KMS-11 (cell line): ENCODE data around the gene KIF19.

Experiments used
- H2AFZ ChIP-seq: fragments of 200-600 bp; sonication (generic); 2 replicates; pipeline ENCODE4 v1.6.1; 2016; ENCODE audit warnings: antibody characterized with exemption, mixed run types, low read depth
- H3K27ac ChIP-seq: fragments of 200-600 bp; sonication (generic); 2 replicates; pipeline ENCODE4 v1.6.1; 2016; ENCODE audit warnings: mild to moderate bottlenecking, mixed run types
- H3K27me3 ChIP-seq: fragments of 200-600 bp; sonication (generic); 2 replicates; pipeline ENCODE4 v1.6.1; 2017; ENCODE audit warnings: mild to moderate bottlenecking, low read depth, mixed run types, moderate library complexity; ENCODE audit not compliant: insufficient read depth
- H3K36me3 ChIP-seq: fragments of 200-600 bp; sonication (generic); 2 replicates; pipeline ENCODE4 v1.6.1; 2017; ENCODE audit warnings: mild to moderate bottlenecking, mixed run types; ENCODE audit not compliant: insufficient read depth
- H3K4me1 ChIP-seq: fragments of 200-600 bp; sonication (generic); 2 replicates; pipeline ENCODE4 v1.6.1; 2016; ENCODE audit warnings: mild to moderate bottlenecking, low read depth, mixed run types; ENCODE audit not compliant: poor library complexity, severe bottlenecking
- H3K4me2 ChIP-seq: fragments of 200-600 bp; sonication (generic); 2 replicates; pipeline ENCODE4 v1.7.0; 2016; ENCODE audit warnings: mild to moderate bottlenecking, mixed run types
- H3K4me3 ChIP-seq: fragments of 200-600 bp; sonication (generic); IDR thresholded peaks from 2 replicates; pipeline ENCODE4 v1.6.1; 2017; ENCODE audit warnings: low read depth, low read length, mixed read lengths; ENCODE audit not compliant: insufficient read depth
- H3K79me2 ChIP-seq: fragments of 200-600 bp; sonication (generic); 2 replicates; pipeline ENCODE4 v1.6.1; 2016; ENCODE audit warnings: low read depth, mixed run types; ENCODE audit not compliant: insufficient read depth
- H3K9ac ChIP-seq: fragments of 200-600 bp; sonication (generic); 2 replicates; pipeline ENCODE4 v1.6.1; 2016; ENCODE audit warnings: mild to moderate bottlenecking, mixed run types
- H4K20me1 ChIP-seq: fragments of 200-600 bp; sonication (generic); 2 replicates; pipeline ENCODE4 v1.6.1; 2016; ENCODE audit warnings: mild to moderate bottlenecking, mixed run types; ENCODE audit not compliant: insufficient read depth
- TF ChIP-seq, protein P1 (sequence below): fragments of 200-600 bp; sonication (generic); conservative IDR thresholded peaks from 2 replicates; pipeline ENCODE4 v1.6.1; 2017; ENCODE audit warnings: low read depth, mild to moderate bottlenecking, antibody characterized with exemption, low read length, moderate library complexity, mixed read lengths

The KIF19 gene

GRCh38 chr17:74335529-74336062 is 9.6 kb downstream of the KIF19 start:
- Histone ChIP-seq H3K4me1 (no peaks in the 10 kb centered on the region), H3K36me3 (no peaks in the 10 kb centered on the region), H3K4me2 (no peak overlapping the region), H3K79me2 (no peaks in the 10 kb centered on the region), H3K4me3 (no peak overlapping the region), H3K27ac (no peak overlapping the region), H3K27me3 (peaks cover 61% of the 10 kb centered on the region), H3K9ac (no peak overlapping the region), H4K20me1 (no peaks in the 10 kb centered on the region), H2AFZ (no peak overlapping the region)
- TF ChIP-seq, protein P1, sequence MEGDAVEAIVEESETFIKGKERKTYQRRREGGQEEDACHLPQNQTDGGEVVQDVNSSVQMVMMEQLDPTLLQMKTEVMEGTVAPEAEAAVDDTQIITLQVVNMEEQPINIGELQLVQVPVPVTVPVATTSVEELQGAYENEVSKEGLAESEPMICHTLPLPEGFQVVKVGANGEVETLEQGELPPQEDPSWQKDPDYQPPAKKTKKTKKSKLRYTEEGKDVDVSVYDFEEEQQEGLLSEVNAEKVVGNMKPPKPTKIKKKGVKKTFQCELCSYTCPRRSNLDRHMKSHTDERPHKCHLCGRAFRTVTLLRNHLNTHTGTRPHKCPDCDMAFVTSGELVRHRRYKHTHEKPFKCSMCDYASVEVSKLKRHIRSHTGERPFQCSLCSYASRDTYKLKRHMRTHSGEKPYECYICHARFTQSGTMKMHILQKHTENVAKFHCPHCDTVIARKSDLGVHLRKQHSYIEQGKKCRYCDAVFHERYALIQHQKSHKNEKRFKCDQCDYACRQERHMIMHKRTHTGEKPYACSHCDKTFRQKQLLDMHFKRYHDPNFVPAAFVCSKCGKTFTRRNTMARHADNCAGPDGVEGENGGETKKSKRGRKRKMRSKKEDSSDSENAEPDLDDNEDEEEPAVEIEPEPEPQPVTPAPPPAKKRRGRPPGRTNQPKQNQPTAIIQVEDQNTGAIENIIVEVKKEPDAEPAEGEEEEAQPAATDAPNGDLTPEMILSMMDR, result no peak

DNA sequence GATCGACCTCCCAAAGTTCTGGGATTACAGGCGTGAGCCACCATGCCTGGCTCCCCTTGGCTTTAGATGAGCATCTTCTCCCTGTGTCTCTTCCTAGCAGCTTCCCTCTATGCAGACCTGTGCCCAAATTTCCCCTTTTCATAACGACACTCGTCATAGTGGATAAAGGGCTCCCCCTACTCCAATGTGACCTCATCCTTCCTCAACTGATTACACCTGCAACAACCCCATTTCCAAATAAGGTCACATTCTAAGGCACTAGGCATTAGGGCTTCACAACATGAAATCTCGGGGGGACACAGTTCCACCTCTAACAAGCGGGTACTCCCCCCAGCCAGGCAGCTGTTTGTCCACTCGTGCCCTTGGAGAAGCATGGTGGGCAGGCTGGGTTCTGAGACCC is 10.3 kb downstream of the KIF19 start:
- H3K4me3 ChIP-seq, result no peak overlapping the region
- H3K79me2 ChIP-seq, result no peaks in the 10 kb centered on the region
- H2AFZ ChIP-seq, result no peak overlapping the region
- H3K27me3 ChIP-seq, result peaks cover 59% of the 10 kb centered on the region
- no peaks in the 10 kb centered on the region for H3K36me3 ChIP-seq
- TF ChIP-seq, protein P1, result no peak
- H3K9ac ChIP-seq, result no peak overlapping the region
- H4K20me1 ChIP-seq, result no peaks in the 10 kb centered on the region
- H3K4me2 ChIP-seq, result no peak overlapping the region
- H3K4me1 ChIP-seq, result no peaks in the 10 kb centered on the region
- no peak overlapping the region for H3K27ac ChIP-seq

- Histone ChIP-seq H4K20me1 (no peaks in the 10 kb centered on the region), H3K4me2 (no peak overlapping the region), H2AFZ (no peak overlapping the region), H3K4me1 (no peaks in the 10 kb centered on the region), H3K27ac (no peak overlapping the region), H3K79me2 (no peaks in the 10 kb centered on the region), H3K27me3 (peaks cover 51% of the 10 kb centered on the region; the same call in 1 of the 2 replicates), H3K9ac (no peak overlapping the region), H3K36me3 (no peaks in the 10 kb centered on the region), H3K4me3 (no peak overlapping the region)
- TF ChIP-seq, protein P1, result no peak
These were observed 11.9 kb downstream of the KIF19 start for GRCh38 chr17:74337834-74338500.

DNA sequence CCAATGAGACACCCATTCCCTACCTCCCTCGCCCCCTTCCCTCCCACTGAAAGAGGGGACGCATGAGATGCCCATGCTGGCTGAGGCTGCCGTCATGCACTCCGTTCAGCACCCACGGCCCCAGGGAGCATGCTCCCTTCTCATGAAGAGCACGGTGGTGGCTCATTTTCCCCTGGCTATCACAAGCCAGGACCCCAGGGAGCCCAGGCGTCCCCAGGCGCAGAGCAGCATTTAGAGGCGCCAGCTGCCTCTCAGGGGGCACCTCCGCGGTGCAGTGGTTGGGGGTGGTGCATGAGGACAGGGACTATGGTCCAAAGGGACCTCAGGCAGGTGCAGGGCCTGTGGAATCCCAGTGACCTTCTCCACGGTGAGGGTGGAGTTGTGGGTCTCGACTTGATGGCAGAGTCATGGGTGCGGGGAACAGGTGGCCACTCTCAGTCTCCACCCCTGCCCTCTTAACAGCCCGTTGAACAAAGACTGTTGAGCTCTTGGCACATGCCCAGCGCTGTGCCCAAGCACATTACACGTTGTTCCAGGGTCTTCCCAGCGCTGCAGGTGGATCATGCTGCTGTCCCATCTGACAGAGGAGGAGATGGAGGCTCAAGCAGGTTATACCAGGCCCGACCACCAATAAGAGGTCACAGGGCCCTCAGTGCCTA is 13.6 kb downstream of the KIF19 start:
- H3K27me3 ChIP-seq, result peaks cover 58% of the 10 kb centered on the region

More for the DNA sequence above, 13.6 kb downstream of the KIF19 start:
- Histone ChIP-seq H3K36me3 (no peaks in the 10 kb centered on the region), H3K4me3 (no peak overlapping the region), H3K9ac (no peak overlapping the region), H3K4me1 (no peaks in the 10 kb centered on the region), H3K27ac (no peak overlapping the region), H2AFZ (no peak overlapping the region), H3K79me2 (no peaks in the 10 kb centered on the region), H3K4me2 (no peak overlapping the region), H4K20me1 (no peaks in the 10 kb centered on the region)
- TF ChIP-seq, protein P1, result no peak
